GM12878 (cell line): ENCODE data around the gene PRR12. TPM values are rescaled to one million over a fixed set of nuclear protein-coding genes. Genes with fewer than 3 reads are reported as not detected.

Source experiments
- ATAC-seq: fragments of 200-7000 bp; cut with Tn5 transposase; 3 replicates; pipeline ENCODE4 v1.9.1; 2020; ENCODE audit warnings: mild to moderate bottlenecking, moderate library complexity
- BruUV-seq: library from RNA; stranded (reverse); fragments of 400-500 nt; replicated peaks from 2 replicates; lab custom pipeline; 2021; lab: Mats Ljungman, UMichigan
- CTCF ChIA-PET: fragments of 300-600 bp; sonication (Branson Sonifier 250); formaldehyde crosslinking; extraction: SDS; loops from one replicate; lab custom pipeline; 2021; ENCODE audit warnings: inconsistent platforms; lab: Yijun Ruan, JAX
- POLR2A ChIA-PET: fragments of 350-600 bp; formaldehyde crosslinking; extraction: SDS; loops from one replicate; lab custom pipeline; 2021; ENCODE audit warnings: inconsistent platforms; lab: Charles Lee
- RAD21 ChIA-PET: fragments of 300-600 bp; sonication (Branson Sonifier 250); formaldehyde crosslinking; loops from one replicate; lab custom pipeline; 2023; ENCODE audit warnings: antibody characterized with exemption; ENCODE audit not compliant: unreplicated experiment; lab: Charles Lee
- SMC1A ChIA-PET: fragments of 300-600 bp; sonication (Branson Sonifier 250); formaldehyde crosslinking; loops from one replicate; lab custom pipeline; 2023; ENCODE audit not compliant: unreplicated experiment, uncharacterized antibody; lab: Charles Lee
- DNase-seq: peaks from one replicate; pipeline ENCODE4 v3.0.0-alpha.2; 2011; ENCODE audit warnings: low read depth, low spot score
- FAIRE-seq: peaks from 3 replicates; lab custom pipeline; 2011; peaks lifted over from hg19 to GRCh38; lab: Jason Lieb, UNC
- H2AFZ ChIP-seq: 2 replicates; pipeline ENCODE4 v1.6.0; 2011; ENCODE audit warnings: low read depth, low read length, control low read depth; ENCODE audit not compliant: control insufficient read depth
- H3K27ac ChIP-seq: 2 replicates; pipeline ENCODE4 v1.5.1; 2011; ENCODE audit warnings: control low read depth; ENCODE audit not compliant: control insufficient read depth, insufficient read depth
- H3K27me3 ChIP-seq, 2 experiments: replicated peaks in 1 of 2; 2 replicates each; pipeline versions ENCODE4 v1.6.0 to v1.6.1; 2011; ENCODE audit warnings: low read length in 1 of 2; ENCODE audit not compliant: control insufficient read depth in 2 of 2, insufficient read depth in 2 of 2
- H3K36me3 ChIP-seq, 2 experiments: 2 replicates each; pipeline ENCODE4 v1.5.1; 2011; ENCODE audit warnings: low read length in 1 of 2; ENCODE audit not compliant: control insufficient read depth in 2 of 2, insufficient read depth in 2 of 2
- H3K4me1 ChIP-seq: 2 replicates; pipeline ENCODE4 v1.6.1; 2011; ENCODE audit warnings: mild to moderate bottlenecking, low read length, moderate library complexity, mixed read lengths; ENCODE audit not compliant: control insufficient read depth, insufficient read depth
- H3K4me2 ChIP-seq: 2 replicates; pipeline ENCODE4 v1.6.0; 2011; ENCODE audit warnings: control low read depth; ENCODE audit not compliant: control insufficient read depth, insufficient read depth
- H3K4me3 ChIP-seq: fragments of 200-600 bp; sonication (generic); 2 replicates; pipeline ENCODE4 v1.5.1; 2016
- H3K79me2 ChIP-seq: 2 replicates; pipeline ENCODE4 v1.6.0; 2011; ENCODE audit warnings: low read length; ENCODE audit not compliant: control insufficient read depth, insufficient read depth
- H3K9ac ChIP-seq: 2 replicates; pipeline ENCODE4 v1.8.0; 2011; ENCODE audit warnings: low read length, control low read depth, mixed read lengths; ENCODE audit not compliant: control insufficient read depth, insufficient read depth
- H3K9me3 ChIP-seq: replicated peaks from 3 replicates; pipeline ENCODE4 v1.5.1; 2011; ENCODE audit warnings: mild to moderate bottlenecking, low read length; ENCODE audit not compliant: control insufficient read depth, insufficient read depth
- H4K20me1 ChIP-seq: 2 replicates; pipeline ENCODE4 v1.6.0; 2011; ENCODE audit not compliant: control insufficient read depth, insufficient read depth
- CREB1 ChIP-seq: IDR thresholded peaks from 2 replicates; pipeline ENCODE4 v1.6.1; 2012; ENCODE audit warnings: low read depth, mild to moderate bottlenecking, inconsistent platforms
- GABPA ChIP-seq: IDR thresholded peaks from 2 replicates; pipeline ENCODE4 v1.6.1; 2014; ENCODE audit warnings: antibody characterized with exemption, low read depth, mild to moderate bottlenecking, inconsistent platforms
- KLF5 ChIP-seq: fragments of 450-650 bp; IDR thresholded peaks from 2 replicates; pipeline ENCODE4 v1.6.1; 2014; ENCODE audit warnings: mild to moderate bottlenecking; ENCODE audit not compliant: partially characterized antibody
- POU2F2 ChIP-seq: IDR thresholded peaks from 3 replicates; pipeline ENCODE4 v1.6.1; 2011; ENCODE audit warnings: low read depth, mild to moderate bottlenecking, low read length, borderline replicate concordance
- RUNX3 ChIP-seq: IDR thresholded peaks from 2 replicates; pipeline ENCODE4 v1.6.1; 2012; ENCODE audit warnings: low read length, inconsistent platforms
- WGBS: methylation state at CpG from one replicate; pipeline ENCODE4 v1.1.6; 2016; ENCODE audit warnings: low lambda C conversion rate; ENCODE audit not compliant: insufficient replicate concordance, insufficient coverage; ENCODE audit errors: missing lambda C conversion rate; 5-methylcytosine and 5-hydroxymethylcytosine counted together
- in situ Hi-C: fragments of 300-500 bp; cut with MboI; formaldehyde crosslinking; loops from 9 replicates; pipeline ENCODE4 v1.14.3; 2018; ENCODE audit warnings: mixed read lengths
- intact Hi-C: fragments of 100-400 bp; cut with micrococcal nuclease; formaldehyde crosslinking; loops from one replicate; pipeline ENCODE4 v1.14.2; 2022; ENCODE audit not compliant: unreplicated experiment
- polyA plus RNA-seq, 11 experiments: library from polyadenylated mRNA; depleted of rRNA in 4 of 11; unstranded in 6 of 11; stranded (reverse) in 5 of 11; fragments of >200 nt; fragmentation: Nextera tagmentation in 4 of 11; fragmentation: Illumina TruSeq in 1 of 11; extraction: Ambion mirVana in 4 of 11; extraction: Trizol in 1 of 11; gene quantifications; 1 replicate in 1 of 11; 2 replicates in 10 of 11; pipeline versions ENCODE4 v1.2.1 to v1.2.3, GENCODE V29; 2011 to 2016; ENCODE audit warnings: inconsistent platforms in 2 of 11, missing spikeins in 2 of 11, low read depth in 1 of 11
- total RNA-seq, 4 experiments: library from RNA; depleted of rRNA in 3 of 4; stranded (reverse); fragments of >200 nt in 3 of 4; fragmentation: Illumina TruSeq in 1 of 4; extraction: Trizol in 1 of 4; gene quantifications; 2 replicates each; pipeline versions ENCODE4 v1.2.1 to v1.2.3, GENCODE V29; 2013 to 2021
- TF ChIP-seq, protein P1 (sequence below): IDR thresholded peaks from 2 replicates; pipeline ENCODE4 v1.6.1; 2011; ENCODE audit warnings: mild to moderate bottlenecking, low read depth, low read length, moderate library complexity; ENCODE audit not compliant: insufficient replicate concordance

Gene PRR12
- total and polyA plus RNA-seq, 10 of the 15 experiments (the other 5 are each of a cell fraction or from before 2014, with no cell fraction given), result 0.02 to 25.3 (median 1.6) TPM

DNA sequence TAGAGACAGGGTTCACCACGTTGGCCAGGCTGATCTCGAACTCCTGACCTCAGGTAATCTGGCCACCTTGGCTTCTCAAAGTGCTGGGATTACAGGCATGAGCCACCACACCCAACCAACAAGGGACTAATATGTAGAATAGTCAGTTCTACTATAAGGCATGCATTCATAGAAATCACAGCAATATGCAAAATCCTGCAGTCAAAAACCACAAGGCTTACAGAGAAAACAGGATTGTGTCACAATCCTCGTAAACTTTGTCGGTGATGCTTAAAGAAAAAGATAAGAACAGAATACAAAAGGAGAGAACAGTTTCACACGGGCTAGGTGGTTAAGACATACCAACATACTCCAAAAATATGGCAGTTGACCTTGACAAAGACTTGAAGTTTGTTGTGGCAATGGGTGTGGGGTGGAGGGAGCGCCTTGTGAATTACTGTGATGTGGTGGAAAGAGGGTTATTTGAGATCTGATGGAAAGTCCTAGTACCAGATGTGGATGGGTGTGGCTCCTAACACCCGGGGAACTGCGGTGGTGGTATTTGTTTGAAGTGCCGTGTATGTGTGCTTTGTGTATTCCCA lies 23.0 kb upstream of the PRR12 start:
- intact Hi-C loops, result no loop called here
- H3K9ac ChIP-seq, result no peak overlapping the region

More for the DNA sequence above, 23.0 kb upstream of the PRR12 start:
- H3K79me2 ChIP-seq, result peaks cover 10% of the 10 kb centered on the region
- H4K20me1 ChIP-seq, result no peaks in the 10 kb centered on the region
- CTCF ChIA-PET, result interaction anchor here (0.8 to 6.5 kb wide), 3 partner anchors 16 to 107 kb away, joined by 3 to 96 read pairs (median 46); partner anchors contain the start of gene PRMT1
- no peak overlapping the region for H2AFZ ChIP-seq
- H3K27me3 ChIP-seq, result no peaks in the 10 kb centered on the region
- H3K9me3 ChIP-seq, result no peaks in the 10 kb centered on the region
- FAIRE-seq, result peak; percentile 79
- no peaks in the 10 kb centered on the region for H3K36me3 ChIP-seq
- no peak overlapping the region for H3K4me2 ChIP-seq
- H3K27ac ChIP-seq, result 0 out of 2 replicates have a peak overlapping the region, but pooled peaks have one; percentile 33
- DNase-seq, result no peak
- SMC1A ChIA-PET, result interaction anchor here (0.8 kb wide), 1 partner anchor 21 kb away, joined by 4 read pairs; no protein-coding TSS in a partner anchor
- peaks cover 11% of the 10 kb centered on the region for H3K4me1 ChIP-seq
- TF ChIP-seq KLF5 (no peak), RUNX3 (peak; percentile 44), POU2F2 (peak; percentile 18; the same call in 1 of the 3 replicates), CREB1 (no peak), GABPA (no peak)
- TF ChIP-seq, protein P1, sequence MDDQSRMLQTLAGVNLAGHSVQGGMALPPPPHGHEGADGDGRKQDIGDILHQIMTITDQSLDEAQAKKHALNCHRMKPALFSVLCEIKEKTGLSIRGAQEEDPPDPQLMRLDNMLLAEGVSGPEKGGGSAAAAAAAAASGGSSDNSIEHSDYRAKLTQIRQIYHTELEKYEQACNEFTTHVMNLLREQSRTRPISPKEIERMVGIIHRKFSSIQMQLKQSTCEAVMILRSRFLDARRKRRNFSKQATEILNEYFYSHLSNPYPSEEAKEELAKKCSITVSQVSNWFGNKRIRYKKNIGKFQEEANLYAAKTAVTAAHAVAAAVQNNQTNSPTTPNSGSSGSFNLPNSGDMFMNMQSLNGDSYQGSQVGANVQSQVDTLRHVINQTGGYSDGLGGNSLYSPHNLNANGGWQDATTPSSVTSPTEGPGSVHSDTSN, result no peak
- BruUV-seq, result no TSS peak
- WGBS, result 50% methylated on average over 9 of the region's 9 CpGs
- no peak overlapping the region for H3K4me3 ChIP-seq
- ATAC-seq, result no peak; the same call in 2 of the 3 replicates
- POLR2A ChIA-PET, result interaction anchor here (0.6 kb wide), 2 partner anchors 79 to 1363 kb away, joined by 4 to 5 read pairs; no protein-coding TSS in a partner anchor
- RAD21 ChIA-PET, result no interaction called here
- in situ Hi-C loops, result no loop called here
